Endothelial cell of umbilical vein (primary cell): Measurements from ENCODE around the gene ZMYM3.

ENCODE experiments used
- CTCF ChIP-seq, 2 donors: IDR thresholded peaks; 1 replicate in 1 of 2; 2 replicates in 1 of 2; pipeline ENCODE4 v1.5.1; 2011; ENCODE audit warnings: low read length in 2 of 2, mild to moderate bottlenecking in 2 of 2, moderate library complexity in 2 of 2, control low read depth in 1 of 2, inconsistent platforms in 1 of 2, low read depth in 1 of 2; ENCODE audit not compliant: insufficient read depth in 1 of 2; ENCODE audit errors: extremely low read depth in 1 of 2
- EZH2 ChIP-seq: IDR thresholded peaks from 2 replicates; pipeline ENCODE4 v1.6.1; 2012; ENCODE audit warnings: borderline replicate concordance, low read depth, mild to moderate bottlenecking, moderate library complexity, low read length, inconsistent platforms; ENCODE audit not compliant: severe bottlenecking
- MAX ChIP-seq: IDR thresholded peaks from 2 replicates; pipeline ENCODE4 v1.6.1; 2011; ENCODE audit not compliant: insufficient read depth, insufficient read length
- MYC ChIP-seq: IDR thresholded peaks from one replicate; pipeline ENCODE4 v1.6.1; 2011; ENCODE audit warnings: mild to moderate bottlenecking, low read depth, low read length
- POLR2A ChIP-seq: IDR thresholded peaks from 2 replicates; pipeline ENCODE4 v1.6.1; 2012; ENCODE audit warnings: low read depth, mild to moderate bottlenecking, control low read depth, low read length
- POLR2AphosphoS5 ChIP-seq: IDR thresholded peaks from 2 replicates; pipeline ENCODE4 v1.6.1; 2012; ENCODE audit warnings: low read depth, mild to moderate bottlenecking, control low read depth, low read length, moderate library complexity; ENCODE audit not compliant: insufficient read depth

- TF ChIP-seq MAX: no peak
- no peak for TF ChIP-seq POLR2A
- no peak for TF ChIP-seq CTCF (IDR thresholded peaks at IDR 0.05; ENCODE audit: extremely low read depth in 1 of 2, insufficient read depth in 1 of 2, low read depth in 1 of 2, low read length in 2 of 2)
- TF ChIP-seq EZH2: no peak
- TF ChIP-seq POLR2AphosphoS5: no peak
- TF ChIP-seq MYC: no peak
These were observed 55.9 kb downstream of the ZMYM3 start for GRCh38 chrX:71198066-71198465.
